Measurements from ENCODE around the gene EN1.

The EN1 gene

GRCh38 chr2:118846953-118847761, at the start of gene EN1:
Gene EN1 (minus strand): TSS chr2:118847648. CDS start chr2:118847167, 481 bp downstream.
- DNase-seq = peak; percentile 79

- DNase-seq = no peak
Observed at GRCh38 chr2:118893100-118893499, 45.7 kb upstream of the EN1 start.

- DNase-seq = no peak
Observed at GRCh38 chr2:118889995-118890394, 42.5 kb upstream of the EN1 start.

GRCh38 chr2:118883792-118884191, 36.3 kb upstream of the EN1 start:
- no peak for DNase-seq

GRCh38 chr2:118882693-118883336, 35.4 kb upstream of the EN1 start:
- peak; percentile 71 for DNase-seq

- DNase-seq = peak; percentile 60
Observed at GRCh38 chr2:118881490-118882129, 34.2 kb upstream of the EN1 start.

- no peak for DNase-seq
Observed at GRCh38 chr2:118880501-118880900, 33.1 kb upstream of the EN1 start.

GRCh38 chr2:118878531-118879149, 31.2 kb upstream of the EN1 start:
- no peak for DNase-seq

GRCh38 chr2:118875318-118875717, 27.9 kb upstream of the EN1 start:
- DNase-seq = no peak

GRCh38 chr2:118874324-118874723, 26.9 kb upstream of the EN1 start:
- no peak for DNase-seq

GRCh38 chr2:118865106-118865505, 17.7 kb upstream of the EN1 start:
- DNase-seq = peak; percentile 44

- no peak for DNase-seq
Observed at GRCh38 chr2:118864207-118864606, 16.8 kb upstream of the EN1 start.

GRCh38 chr2:118861731-118862130, 14.3 kb upstream of the EN1 start:
- DNase-seq = no peak

- DNase-seq = no peak
Observed at GRCh38 chr2:118861242-118861641, 13.8 kb upstream of the EN1 start.

- no peak for DNase-seq
Observed at GRCh38 chr2:118860506-118860905, 13.1 kb upstream of the EN1 start.

GRCh38 chr2:118859157-118859770, 11.8 kb upstream of the EN1 start:
- DNase-seq = no peak

- no peak for DNase-seq
Observed at GRCh38 chr2:118858485-118859156, 11.2 kb upstream of the EN1 start.

GRCh38 chr2:118857677-118858484, 10.4 kb upstream of the EN1 start:
- DNase-seq = no peak

- DNase-seq = no peak
Observed at GRCh38 chr2:118856978-118857676, 9.7 kb upstream of the EN1 start.

GRCh38 chr2:118856330-118856977, 9.0 kb upstream of the EN1 start:
- no peak for DNase-seq

Data from NCI-H1105 treated with DMSO at 0.1 percent for 48 hours (cell line).